ENCODE results near the gene EGFL8. TPM values are rescaled to one million over a fixed set of nuclear protein-coding genes. Genes with fewer than 3 reads are reported as not detected.

EGFL8 gene
- total RNA-seq, 3 donors from 2014 or later, result 10.2 to 19.6 (median 11.8) TPM

DNA sequence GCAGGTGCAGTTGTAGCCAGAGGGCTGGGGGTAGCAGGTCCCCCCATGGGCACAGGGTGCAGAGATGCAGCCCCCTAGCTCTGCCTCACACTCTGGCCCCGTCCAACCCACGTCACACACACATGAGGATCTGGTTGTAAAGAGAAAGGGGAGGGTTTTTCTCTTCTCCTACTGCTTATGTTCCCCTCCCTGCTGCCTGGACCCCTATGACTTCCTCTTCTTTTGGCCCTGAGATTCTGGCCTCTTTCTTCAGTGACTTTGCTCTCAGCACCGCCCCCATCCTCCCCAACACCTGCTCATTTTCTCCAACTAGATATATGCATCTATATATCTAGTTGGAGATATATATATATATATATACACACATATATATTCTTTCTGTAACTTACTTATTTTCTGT lies 49.7 kb downstream of the EGFL8 start:
- H3K27ac ChIP-seq, result no peak overlapping the region
- TF ChIP-seq, protein P1, sequence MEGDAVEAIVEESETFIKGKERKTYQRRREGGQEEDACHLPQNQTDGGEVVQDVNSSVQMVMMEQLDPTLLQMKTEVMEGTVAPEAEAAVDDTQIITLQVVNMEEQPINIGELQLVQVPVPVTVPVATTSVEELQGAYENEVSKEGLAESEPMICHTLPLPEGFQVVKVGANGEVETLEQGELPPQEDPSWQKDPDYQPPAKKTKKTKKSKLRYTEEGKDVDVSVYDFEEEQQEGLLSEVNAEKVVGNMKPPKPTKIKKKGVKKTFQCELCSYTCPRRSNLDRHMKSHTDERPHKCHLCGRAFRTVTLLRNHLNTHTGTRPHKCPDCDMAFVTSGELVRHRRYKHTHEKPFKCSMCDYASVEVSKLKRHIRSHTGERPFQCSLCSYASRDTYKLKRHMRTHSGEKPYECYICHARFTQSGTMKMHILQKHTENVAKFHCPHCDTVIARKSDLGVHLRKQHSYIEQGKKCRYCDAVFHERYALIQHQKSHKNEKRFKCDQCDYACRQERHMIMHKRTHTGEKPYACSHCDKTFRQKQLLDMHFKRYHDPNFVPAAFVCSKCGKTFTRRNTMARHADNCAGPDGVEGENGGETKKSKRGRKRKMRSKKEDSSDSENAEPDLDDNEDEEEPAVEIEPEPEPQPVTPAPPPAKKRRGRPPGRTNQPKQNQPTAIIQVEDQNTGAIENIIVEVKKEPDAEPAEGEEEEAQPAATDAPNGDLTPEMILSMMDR (IDR thresholded peaks at IDR 0.05), result no peak
- TF ChIP-seq POLR2A (IDR thresholded peaks at IDR 0.05) (no peak), POLR2AphosphoS5 (IDR thresholded peaks at IDR 0.05) (no peak)
- no peaks in the 10 kb centered on the region for H3K36me3 ChIP-seq
- no peaks in the 10 kb centered on the region for H3K4me1 ChIP-seq
- H3K27me3 ChIP-seq, result no peaks in the 10 kb centered on the region
- H3K4me3 ChIP-seq, result no peak overlapping the region
- DNase-seq (ENCODE audit: low spot score in 2 of 2), result no peak
- H3K9me3 ChIP-seq, result no peaks in the 10 kb centered on the region
- intact Hi-C loops (cut with DNase I; ENCODE audit: low total_unique reads), result no loop called here

DNA sequence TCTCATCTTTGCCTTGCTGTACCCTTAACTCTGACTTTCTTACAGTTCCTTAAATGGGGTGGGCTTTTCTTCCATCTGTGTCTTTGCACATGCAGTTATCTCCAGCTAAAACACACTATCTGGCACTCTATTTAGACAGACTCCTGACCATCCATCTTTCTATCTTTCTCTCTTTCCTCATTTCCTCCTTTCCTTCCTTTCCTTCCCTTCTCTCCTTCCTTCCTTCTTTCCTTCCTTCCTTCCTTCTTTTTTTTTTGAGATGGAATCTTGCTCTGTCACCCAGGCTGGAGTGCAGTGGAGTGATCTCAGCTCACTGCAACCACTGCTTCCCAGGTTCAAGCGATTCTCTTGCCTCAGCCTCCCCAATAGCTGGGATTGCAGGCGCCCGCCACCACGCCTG lies 51.2 kb downstream of the EGFL8 start:
- no peak overlapping the region for H3K4me3 ChIP-seq
- intact Hi-C loops (cut with DNase I; ENCODE audit: low total_unique reads), result no loop called here
- no peak overlapping the region for H3K27ac ChIP-seq
- H3K4me1 ChIP-seq, result no peaks in the 10 kb centered on the region
- TF ChIP-seq, protein P1 (IDR thresholded peaks at IDR 0.05), result no peak
- no peak for TF ChIP-seq POLR2A (IDR thresholded peaks at IDR 0.05)
- no peak for TF ChIP-seq POLR2AphosphoS5 (IDR thresholded peaks at IDR 0.05)
- no peak for DNase-seq (ENCODE audit: low spot score in 2 of 2)
- no peaks in the 10 kb centered on the region for H3K27me3 ChIP-seq
- H3K9me3 ChIP-seq, result no peaks in the 10 kb centered on the region
- no peaks in the 10 kb centered on the region for H3K36me3 ChIP-seq

DNA sequence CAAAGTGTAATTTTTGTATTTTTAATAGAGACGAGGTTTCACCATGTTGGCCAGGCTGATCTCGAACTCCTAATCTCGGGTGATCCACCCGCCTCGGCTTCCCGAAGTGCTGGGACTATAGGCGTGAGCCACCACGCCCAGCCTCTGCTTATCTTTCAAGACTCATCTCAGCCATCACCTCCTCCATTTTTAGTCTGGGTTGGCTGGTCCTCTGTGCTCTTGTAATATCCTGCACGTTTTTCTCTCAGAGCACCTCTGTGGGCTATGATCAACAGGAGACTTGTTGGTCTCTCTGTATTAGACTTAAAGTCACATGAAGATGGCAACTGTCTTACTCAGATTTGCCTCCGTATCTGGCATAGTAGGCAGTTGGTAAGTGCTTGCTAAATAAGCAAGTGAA lies 51.9 kb downstream of the EGFL8 start:
- no peaks in the 10 kb centered on the region for H3K4me1 ChIP-seq
- no peaks in the 10 kb centered on the region for H3K9me3 ChIP-seq
- H3K36me3 ChIP-seq, result no peaks in the 10 kb centered on the region
- no peak overlapping the region for H3K27ac ChIP-seq
- TF ChIP-seq, protein P1 (IDR thresholded peaks at IDR 0.05), result no peak
- TF ChIP-seq POLR2A (IDR thresholded peaks at IDR 0.05) (no peak), POLR2AphosphoS5 (IDR thresholded peaks at IDR 0.05) (no peak)
- no peak for DNase-seq (ENCODE audit: low spot score in 2 of 2)
- H3K27me3 ChIP-seq, result no peaks in the 10 kb centered on the region
- no peak overlapping the region for H3K4me3 ChIP-seq
- intact Hi-C loops (cut with DNase I; ENCODE audit: low total_unique reads), result no loop called here

DNA sequence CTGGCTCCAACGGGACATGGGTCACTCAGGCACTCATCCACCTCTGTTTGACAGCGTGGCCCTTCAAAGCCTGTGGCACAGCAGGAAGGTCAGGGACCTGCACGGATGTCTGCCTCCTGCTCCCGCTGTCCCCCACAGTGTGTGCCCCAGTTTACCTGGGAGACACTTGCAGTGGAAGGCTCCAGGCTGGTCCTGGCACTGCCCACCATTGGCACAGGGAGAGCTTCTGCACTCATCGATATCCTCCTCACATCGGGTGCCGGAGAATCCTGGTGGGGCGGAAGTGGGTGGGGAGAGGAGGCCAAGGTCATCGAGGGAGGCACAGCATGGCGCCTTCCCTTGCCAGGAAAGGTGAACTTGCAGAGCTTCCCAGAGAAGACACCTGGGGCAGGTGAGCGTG lies 52.6 kb downstream of the EGFL8 start:
- Histone ChIP-seq H3K27me3 (no peaks in the 10 kb centered on the region), H3K27ac (no peak overlapping the region), H3K9me3 (no peaks in the 10 kb centered on the region), H3K36me3 (no peaks in the 10 kb centered on the region), H3K4me3 (no peak overlapping the region), H3K4me1 (no peaks in the 10 kb centered on the region)
- no peak for TF ChIP-seq POLR2AphosphoS5 (IDR thresholded peaks at IDR 0.05)
- TF ChIP-seq POLR2A (IDR thresholded peaks at IDR 0.05), result no peak
- TF ChIP-seq, protein P1 (IDR thresholded peaks at IDR 0.05), result no peak
- intact Hi-C loops (cut with DNase I; ENCODE audit: low total_unique reads), result no loop called here
- no peak for DNase-seq (ENCODE audit: low spot score in 2 of 2)

Other genes with a start within 250 kb of the EGFL8 start
- gene C2, start 236.9 kb upstream of the EGFL8 start, total RNA-seq, result 10 to 100 TPM; 10.2 to 54.2 (median 15.4) TPM
- gene CFB, start 218.5 kb upstream of the EGFL8 start, total RNA-seq, result 100 to 1,000 TPM in 2 of 3 donors, 10 to 100 TPM in 1; 36.3 to 177 (median 130) TPM
- gene NELFE, start 205.6 kb upstream of the EGFL8 start, total RNA-seq, result 10 to 100 TPM; 77.3 to 92.7 (median 90.1) TPM
- gene SKIC2, start 205.4 kb upstream of the EGFL8 start, total RNA-seq, result 10 to 100 TPM; 30.7 to 46.5 (median 43.9) TPM
- gene DXO, start 192.5 kb upstream of the EGFL8 start, total RNA-seq, result 10 to 100 TPM; 12.0 to 28.4 (median 22.0) TPM
- gene C4A, start 182.5 kb upstream of the EGFL8 start, total RNA-seq, result 100 to 1,000 TPM in 2 of 3 donors, 1 to 10 TPM in 1; 7.2 to 275 (median 230) TPM
- 100 to 1,000 TPM in 2 of 3 donors, 1 to 10 TPM in 1; 5.6 to 323 (median 298) TPM for gene C4B, start 149.8 kb upstream of the EGFL8 start, total RNA-seq
- gene CYP21A2, start 126.2 kb upstream of the EGFL8 start, total RNA-seq, result 10 to 100 TPM in 1 of 3 donors, 1 to 10 TPM in 1, not detected in 1; 1.6 to 14.1 TPM
- gene TNXB, start 55.3 kb upstream of the EGFL8 start, total RNA-seq, result 100 to 1,000 TPM in 1 of 3 donors, 10 to 100 TPM in 2; 32.9 to 109 (median 89.8) TPM
- 10 to 100 TPM; 37.0 to 44.8 (median 43.6) TPM for gene ATF6B, start 36.3 kb upstream of the EGFL8 start, total RNA-seq
- 1 to 10 TPM; 2.6 to 4.1 (median 2.7) TPM for gene FKBPL, start 34.3 kb upstream of the EGFL8 start, total RNA-seq
- 1 to 10 TPM in 2 of 3 donors, under 1 TPM in 1; 0.48 to 2.8 (median 1.3) TPM for gene PRRT1, start 12.7 kb upstream of the EGFL8 start, total RNA-seq
- 10 to 100 TPM; 18.4 to 59.6 (median 28.5) TPM for gene PPT2, start 10.5 kb upstream of the EGFL8 start, total RNA-seq
- gene AGPAT1, start 11.5 kb downstream of the EGFL8 start, total RNA-seq, result 10 to 100 TPM; 25.8 to 33.8 (median 30.6) TPM
- 10 to 100 TPM; 56.3 to 78.0 (median 70.5) TPM for gene RNF5, start 13.8 kb downstream of the EGFL8 start, total RNA-seq
- 1 to 10 TPM; 1.3 to 2.6 (median 1.8) TPM for gene AGER, start 19.7 kb downstream of the EGFL8 start, total RNA-seq
- gene PBX2, start 25.6 kb downstream of the EGFL8 start, total RNA-seq, result 10 to 100 TPM; 32.3 to 61.6 (median 48.5) TPM
- gene GPSM3, start 28.0 kb downstream of the EGFL8 start, total RNA-seq, result 10 to 100 TPM in 2 of 3 donors, 1 to 10 TPM in 1; 8.2 to 18.2 (median 11.3) TPM
- 10 to 100 TPM; 20.8 to 47.9 (median 23.8) TPM for gene NOTCH4, start 59.5 kb downstream of the EGFL8 start, total RNA-seq
- gene TSBP1, start 207.3 kb downstream of the EGFL8 start, total RNA-seq, result not detected
- gene BTNL2, start 242.6 kb downstream of the EGFL8 start, total RNA-seq, result not detected